Measurements from ENCODE around the gene NOLC1. TPM values are rescaled to one million over a fixed set of nuclear protein-coding genes. Genes with fewer than 3 reads are reported as not detected.

The NOLC1 gene
- total and polyA plus RNA-seq, 7 experiments from 2014 or later = 45.1 to 98.5 (median 58.8) TPM

DNA sequence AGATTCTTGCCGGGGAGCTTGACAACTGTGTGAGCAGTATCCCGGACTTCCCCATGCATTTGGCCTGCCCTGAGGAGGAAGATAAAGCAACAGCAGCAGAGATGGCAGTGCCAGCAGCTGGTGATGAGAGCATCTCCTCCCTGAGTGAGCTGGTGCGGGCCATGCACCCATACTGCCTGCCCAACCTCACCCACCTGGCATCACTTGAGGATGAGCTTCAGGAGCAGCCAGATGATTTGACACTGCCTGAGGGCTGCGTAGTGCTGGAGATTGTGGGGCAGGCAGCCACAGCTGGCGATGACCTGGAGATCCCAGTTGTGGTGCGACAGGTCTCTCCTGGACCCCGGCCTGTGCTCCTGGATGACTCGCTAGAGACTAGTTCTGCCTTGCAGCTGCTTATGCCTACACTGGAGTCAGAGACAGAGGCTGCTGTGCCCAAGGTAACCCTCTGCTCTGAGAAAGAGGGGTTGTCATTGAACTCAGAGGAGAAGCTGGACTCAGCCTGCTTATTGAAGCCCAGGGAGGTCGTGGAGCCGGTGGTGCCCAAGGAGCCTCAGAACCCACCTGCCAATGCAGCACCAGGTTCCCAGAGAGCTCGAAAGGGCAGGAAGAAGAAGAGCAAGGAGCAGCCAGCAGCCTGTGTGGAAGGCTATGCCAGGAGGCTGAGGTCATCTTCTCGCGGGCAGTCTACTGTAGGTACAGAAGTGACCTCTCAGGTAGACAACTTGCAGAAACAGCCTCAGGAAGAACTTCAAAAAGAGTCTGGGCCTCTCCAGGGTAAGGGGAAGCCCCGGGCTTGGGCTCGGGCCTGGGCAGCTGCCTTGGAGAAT lies 12.7 kb upstream of the NOLC1 start:
- Histone ChIP-seq H3K27me3 (ENCODE audit: control insufficient read depth in 2 of 2, insufficient read depth in 2 of 2, low read length in 2 of 2) (no peaks in the 10 kb centered on the region), H3K27ac (ENCODE audit: low read depth, low read length) (no peak overlapping the region), H3K9me3 (ENCODE audit: control insufficient read depth in 2 of 3, low read length in 3 of 3) (no peaks in the 10 kb centered on the region), H3K4me1 (ENCODE audit: control insufficient read depth in 2 of 2, insufficient read depth in 2 of 2, low read length in 2 of 2) (peaks cover under 1 to 17% of the 10 kb centered on the region in 2 donors), H3K4me3 (ENCODE audit: low read length) (no peak overlapping the region), H3K36me3 (ENCODE audit: control insufficient read depth in 2 of 3, insufficient read depth in 3 of 3, low read length in 3 of 3) (peaks cover 0 to 66% (median 24%) of the 10 kb centered on the region in 3 experiments)
- POLR2A ChIA-PET = interaction anchor here (0.6 to 2.7 kb wide), 3 partner anchors 12 to 288 kb away, joined by 3 to 9 read pairs (median 3); partner anchors contain the start of gene NOLC1
- no peak overlapping the region for H3K4me3 Mint-ChIP-seq
- DNase-seq (no peak), ATAC-seq (no peak)
- CTCF ChIA-PET = interaction anchor here (2.9 kb wide), 1 partner anchor 9 kb away, joined by 13 read pairs; no protein-coding TSS in a partner anchor
- H3K4me1 Mint-ChIP-seq = peaks cover 19 to 31% (median 26%) of the 10 kb centered on the region in 7 donors
- no peak overlapping the region for H3K27ac Mint-ChIP-seq
- H3K36me3 Mint-ChIP-seq = peaks cover 4 to 49% (median 10%) of the 10 kb centered on the region in 5 donors
- H3K27me3 Mint-ChIP-seq = no peaks in the 10 kb centered on the region
- intact Hi-C loops (cut with micrococcal nuclease) = no loop called here
- H3K9me3 Mint-ChIP-seq = peaks cover 0 to 2% (median 0%) of the 10 kb centered on the region in 11 donors

DNA sequence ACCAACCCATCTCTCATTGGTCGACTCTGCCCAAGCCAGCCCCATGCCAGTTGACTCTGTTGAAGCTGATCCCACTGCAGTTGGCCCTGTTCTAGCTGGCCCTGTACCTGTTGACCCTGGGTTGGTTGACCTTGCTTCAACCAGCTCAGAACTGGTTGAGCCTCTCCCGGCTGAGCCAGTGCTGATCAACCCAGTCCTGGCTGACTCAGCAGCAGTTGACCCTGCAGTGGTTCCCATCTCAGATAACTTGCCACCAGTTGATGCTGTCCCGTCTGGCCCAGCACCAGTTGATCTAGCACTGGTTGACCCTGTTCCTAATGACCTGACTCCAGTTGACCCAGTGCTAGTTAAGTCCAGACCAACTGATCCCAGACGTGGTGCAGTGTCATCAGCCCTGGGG lies 12.0 kb upstream of the NOLC1 start:
- no peak overlapping the region for H3K4me3 Mint-ChIP-seq
- H3K27ac Mint-ChIP-seq = peak overlapping the region in 1 of 9 donors; percentile 56
- ATAC-seq (peak; percentile 4), DNase-seq (no peak)
- intact Hi-C loops (cut with micrococcal nuclease) = no loop called here
- peaks cover 13 to 24% (median 19%) of the 10 kb centered on the region in 7 donors for H3K4me1 Mint-ChIP-seq
- ChIA-PET CTCF (interaction anchor here (2.9 kb wide), 1 partner anchor 8 kb away, joined by 13 read pairs; no protein-coding TSS in a partner anchor), POLR2A (interaction anchor here (0.6 to 0.7 kb wide), 2 partner anchors 11 to 287 kb away, joined by 3 read pairs; no protein-coding TSS in a partner anchor)
- Histone ChIP-seq H3K27me3 (ENCODE audit: control insufficient read depth in 2 of 2, insufficient read depth in 2 of 2, low read length in 2 of 2) (no peaks in the 10 kb centered on the region), H3K9me3 (ENCODE audit: control insufficient read depth in 2 of 3, low read length in 3 of 3) (no peaks in the 10 kb centered on the region), H3K36me3 (ENCODE audit: control insufficient read depth in 2 of 3, insufficient read depth in 3 of 3, low read length in 3 of 3) (peaks cover 0 to 73% (median 24%) of the 10 kb centered on the region in 3 experiments), H3K4me3 (ENCODE audit: low read length) (no peak overlapping the region), H3K27ac (ENCODE audit: low read depth, low read length) (no peak overlapping the region), H3K4me1 (ENCODE audit: control insufficient read depth in 2 of 2, insufficient read depth in 2 of 2, low read length in 2 of 2) (peaks cover 0 to 9% of the 10 kb centered on the region in 2 donors)
- H3K9me3 Mint-ChIP-seq = peaks cover 0 to 2% (median 0%) of the 10 kb centered on the region in 11 donors
- H3K36me3 Mint-ChIP-seq = peaks cover 4 to 54% (median 10%) of the 10 kb centered on the region in 5 donors
- no peaks in the 10 kb centered on the region for H3K27me3 Mint-ChIP-seq

DNA sequence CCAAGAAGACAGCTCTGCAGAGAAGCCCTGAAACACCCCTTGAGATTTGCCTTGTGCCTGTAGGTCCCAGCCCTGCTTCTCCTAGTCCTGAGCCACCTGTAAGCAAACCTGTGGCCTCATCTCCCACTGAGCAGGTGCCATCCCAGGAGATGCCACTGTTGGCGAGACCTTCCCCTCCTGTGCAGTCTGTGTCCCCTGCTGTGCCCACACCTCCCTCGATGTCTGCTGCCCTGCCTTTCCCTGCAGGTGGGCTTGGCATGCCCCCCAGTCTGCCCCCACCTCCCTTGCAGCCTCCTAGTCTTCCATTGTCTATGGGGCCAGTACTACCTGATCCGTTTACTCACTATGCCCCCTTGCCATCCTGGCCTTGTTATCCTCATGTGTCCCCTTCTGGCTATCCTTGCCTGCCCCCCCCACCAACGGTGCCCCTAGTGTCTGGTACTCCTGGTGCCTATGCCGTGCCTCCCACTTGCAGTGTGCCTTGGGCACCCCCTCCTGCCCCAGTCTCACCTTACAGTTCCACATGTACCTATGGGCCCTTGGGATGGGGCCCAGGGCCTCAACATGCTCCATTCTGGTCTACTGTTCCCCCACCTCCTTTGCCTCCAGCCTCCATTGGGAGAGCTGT lies 11.2 kb upstream of the NOLC1 start:
- no peak overlapping the region for H3K4me3 Mint-ChIP-seq
- H3K36me3 ChIP-seq (ENCODE audit: control insufficient read depth in 2 of 3, insufficient read depth in 3 of 3, low read length in 3 of 3) = peaks cover 0 to 78% (median 24%) of the 10 kb centered on the region in 3 experiments
- CTCF ChIA-PET = interaction anchor here (0.6 kb wide), 1 partner anchor 13 kb away, joined by 3 read pairs; no protein-coding TSS in a partner anchor
- DNase-seq (no peak), ATAC-seq (no peak)
- H3K27ac Mint-ChIP-seq = peak overlapping the region in 3 of 9 donors; percentile 48 to 62 (median 52)
- H3K9me3 Mint-ChIP-seq = peaks cover 0 to 2% (median 0%) of the 10 kb centered on the region in 11 donors
- no peaks in the 10 kb centered on the region for H3K27me3 ChIP-seq (ENCODE audit: control insufficient read depth in 2 of 2, insufficient read depth in 2 of 2, low read length in 2 of 2)
- POLR2A ChIA-PET = no interaction called here
- peaks cover 0 to 1% of the 10 kb centered on the region in 2 donors for H3K4me1 ChIP-seq (ENCODE audit: control insufficient read depth in 2 of 2, insufficient read depth in 2 of 2, low read length in 2 of 2)
- H3K9me3 ChIP-seq (ENCODE audit: control insufficient read depth in 2 of 3, low read length in 3 of 3) = no peaks in the 10 kb centered on the region
- no peaks in the 10 kb centered on the region for H3K27me3 Mint-ChIP-seq
- peaks cover 6 to 58% (median 14%) of the 10 kb centered on the region in 5 donors for H3K36me3 Mint-ChIP-seq
- intact Hi-C loops (cut with micrococcal nuclease) = no loop called here
- no peak overlapping the region for H3K4me3 ChIP-seq (ENCODE audit: low read length)
- H3K4me1 Mint-ChIP-seq = peaks cover 7 to 16% (median 15%) of the 10 kb centered on the region in 7 donors
- H3K27ac ChIP-seq (ENCODE audit: low read depth, low read length) = no peak overlapping the region

DNA sequence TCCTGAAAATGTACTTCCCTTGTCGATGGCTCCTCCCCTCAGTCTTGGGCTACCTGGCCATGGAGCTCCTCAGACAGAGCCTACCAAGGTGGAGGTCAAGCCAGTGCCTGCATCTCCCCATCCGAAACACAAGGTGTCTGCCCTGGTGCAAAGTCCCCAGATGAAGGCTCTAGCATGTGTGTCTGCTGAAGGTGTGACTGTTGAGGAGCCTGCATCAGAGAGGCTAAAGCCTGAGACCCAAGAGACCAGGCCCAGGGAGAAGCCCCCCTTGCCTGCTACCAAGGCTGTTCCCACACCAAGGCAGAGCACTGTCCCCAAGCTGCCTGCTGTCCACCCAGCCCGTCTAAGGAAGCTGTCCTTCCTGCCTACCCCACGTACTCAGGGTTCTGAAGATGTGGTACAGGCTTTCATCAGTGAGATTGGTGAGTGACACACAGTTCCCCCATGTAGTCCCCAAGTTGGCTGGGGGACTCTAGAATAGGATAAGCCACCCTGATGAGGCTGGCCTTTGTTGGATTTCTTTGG lies 10.5 kb upstream of the NOLC1 start:
- Mint-ChIP-seq H3K4me1 (peaks cover 4 to 16% (median 9%) of the 10 kb centered on the region in 7 donors), H3K9me3 (peaks cover 0 to 2% (median 0%) of the 10 kb centered on the region in 11 donors), H3K36me3 (peaks cover 7 to 61% (median 16%) of the 10 kb centered on the region in 5 donors), H3K4me3 (no peak overlapping the region), H3K27ac (peak overlapping the region in 2 of 9 donors; percentile 33 to 59), H3K27me3 (no peaks in the 10 kb centered on the region)
- Histone ChIP-seq H3K4me1 (ENCODE audit: control insufficient read depth in 2 of 2, insufficient read depth in 2 of 2, low read length in 2 of 2) (no peaks in the 10 kb centered on the region), H3K27me3 (ENCODE audit: control insufficient read depth in 2 of 2, insufficient read depth in 2 of 2, low read length in 2 of 2) (no peaks in the 10 kb centered on the region), H3K9me3 (ENCODE audit: control insufficient read depth in 2 of 3, low read length in 3 of 3) (no peaks in the 10 kb centered on the region), H3K27ac (ENCODE audit: low read depth, low read length) (no peak overlapping the region), H3K4me3 (ENCODE audit: low read length) (no peak overlapping the region), H3K36me3 (ENCODE audit: control insufficient read depth in 2 of 3, insufficient read depth in 3 of 3, low read length in 3 of 3) (peaks cover 0 to 83% (median 24%) of the 10 kb centered on the region in 3 experiments)
- intact Hi-C loops (cut with micrococcal nuclease) = no loop called here
- ChIA-PET POLR2A (no interaction called here), CTCF (no interaction called here)
- no peak for DNase-seq
- no peak for ATAC-seq

DNA sequence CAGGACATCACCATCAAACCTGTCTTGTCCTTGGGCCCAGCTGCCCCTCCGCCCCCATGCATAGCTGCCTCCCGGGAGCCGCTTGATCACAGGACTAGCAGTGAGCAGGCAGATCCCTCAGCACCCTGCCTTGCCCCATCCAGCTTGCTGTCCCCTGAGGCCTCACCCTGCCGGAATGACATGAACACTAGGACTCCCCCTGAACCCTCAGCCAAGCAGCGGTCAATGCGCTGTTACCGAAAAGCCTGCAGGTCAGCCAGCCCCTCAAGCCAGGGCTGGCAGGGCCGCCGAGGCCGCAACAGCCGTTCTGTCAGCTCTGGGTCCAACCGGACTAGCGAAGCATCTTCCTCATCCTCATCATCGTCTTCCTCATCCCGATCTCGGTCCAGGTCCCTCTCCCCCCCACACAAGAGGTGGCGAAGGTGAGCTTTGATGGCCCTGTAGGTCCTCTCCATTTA lies 5.2 kb upstream of the NOLC1 start:
- H3K27ac ChIP-seq (ENCODE audit: low read depth, low read length) = no peak overlapping the region
- H3K4me3 Mint-ChIP-seq = no peak overlapping the region
- CTCF ChIA-PET = interaction anchor here (2.9 kb wide), 1 partner anchor 8 kb away, joined by 13 read pairs; no protein-coding TSS in a partner anchor
- POLR2A ChIA-PET = no interaction called here
- peaks cover 0 to 1% (median 0%) of the 10 kb centered on the region in 5 donors for H3K27me3 Mint-ChIP-seq
- DNase-seq = no peak
- peaks cover 9 to 72% (median 12%) of the 10 kb centered on the region in 3 experiments for H3K36me3 ChIP-seq (ENCODE audit: control insufficient read depth in 2 of 3, insufficient read depth in 3 of 3, low read length in 3 of 3)
- peaks cover 0 to 2% (median 0%) of the 10 kb centered on the region in 11 donors for H3K9me3 Mint-ChIP-seq
- ATAC-seq = no peak
- peak overlapping the region in 2 of 9 donors; percentile 19 to 63 for H3K27ac Mint-ChIP-seq
- no peaks in the 10 kb centered on the region for H3K9me3 ChIP-seq (ENCODE audit: control insufficient read depth in 2 of 3, low read length in 3 of 3)
- H3K4me3 ChIP-seq (ENCODE audit: low read length) = no peak overlapping the region
- H3K4me1 Mint-ChIP-seq = peaks cover 7 to 18% (median 9%) of the 10 kb centered on the region in 7 donors
- peaks cover 9 to 43% (median 16%) of the 10 kb centered on the region in 5 donors for H3K36me3 Mint-ChIP-seq
- peaks cover 0 to 4% of the 10 kb centered on the region in 2 donors for H3K4me1 ChIP-seq (ENCODE audit: control insufficient read depth in 2 of 2, insufficient read depth in 2 of 2, low read length in 2 of 2)
- no peaks in the 10 kb centered on the region for H3K27me3 ChIP-seq (ENCODE audit: control insufficient read depth in 2 of 2, insufficient read depth in 2 of 2, low read length in 2 of 2)
- intact Hi-C loops (cut with micrococcal nuclease) = no loop called here

DNA sequence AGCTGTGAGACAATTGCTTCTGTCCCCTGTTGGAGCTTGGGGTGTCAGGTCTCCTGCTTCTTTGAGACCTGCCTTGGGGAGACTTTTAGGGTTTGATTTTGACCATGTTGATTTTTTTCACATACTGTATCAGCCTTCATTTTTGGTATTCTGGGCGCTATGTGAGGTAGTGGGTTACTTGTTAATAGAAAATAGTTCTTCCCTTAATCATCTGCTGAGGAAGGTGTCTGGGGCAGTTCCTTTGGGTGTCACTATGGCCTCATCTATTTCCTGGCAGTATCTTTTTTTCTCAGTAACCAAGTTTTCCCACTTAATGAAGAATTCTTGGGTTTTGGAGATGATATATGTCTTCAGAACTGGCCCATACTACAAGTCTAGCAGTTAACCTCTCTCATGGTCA lies 4.6 kb upstream of the NOLC1 start:
- no peak for ATAC-seq
- Mint-ChIP-seq H3K27ac (peak overlapping the region in 4 of 9 donors; percentile 8 to 97 (median 53)), H3K36me3 (peaks cover 9 to 42% (median 16%) of the 10 kb centered on the region in 5 donors), H3K4me1 (peaks cover 7 to 19% (median 14%) of the 10 kb centered on the region in 7 donors), H3K9me3 (peaks cover 0 to 2% (median 0%) of the 10 kb centered on the region in 11 donors), H3K4me3 (no peak overlapping the region), H3K27me3 (peaks cover 0 to 4% (median 0%) of the 10 kb centered on the region in 5 donors)
- intact Hi-C loops (cut with micrococcal nuclease) = no loop called here
- no peak overlapping the region for H3K27ac ChIP-seq (ENCODE audit: low read depth, low read length)
- no peak overlapping the region for H3K4me3 ChIP-seq (ENCODE audit: low read length)
- CTCF ChIA-PET = interaction anchor here (2.9 kb wide), 1 partner anchor 9 kb away, joined by 13 read pairs; no protein-coding TSS in a partner anchor
- peaks cover 0 to 4% of the 10 kb centered on the region in 2 donors for H3K4me1 ChIP-seq (ENCODE audit: control insufficient read depth in 2 of 2, insufficient read depth in 2 of 2, low read length in 2 of 2)
- no peaks in the 10 kb centered on the region for H3K27me3 ChIP-seq (ENCODE audit: control insufficient read depth in 2 of 2, insufficient read depth in 2 of 2, low read length in 2 of 2)
- no peaks in the 10 kb centered on the region for H3K9me3 ChIP-seq (ENCODE audit: control insufficient read depth in 2 of 3, low read length in 3 of 3)
- H3K36me3 ChIP-seq (ENCODE audit: control insufficient read depth in 2 of 3, insufficient read depth in 3 of 3, low read length in 3 of 3) = peaks cover 9 to 72% (median 12%) of the 10 kb centered on the region in 3 experiments
- no peak for DNase-seq
- POLR2A ChIA-PET = interaction anchor here (1.2 kb wide), 1 partner anchor 26 kb away, joined by 3 read pairs; no protein-coding TSS in a partner anchor

Measured in naive thymus-derived CD4-positive, alpha-beta T cell (primary cell).